Upper lobe of left lung (tissue), 6 donors: Measurements from ENCODE around the gene LSM3. TPM values are rescaled to one million over a fixed set of nuclear protein-coding genes. Genes with fewer than 3 reads are reported as not detected.
"Not testable (repeated sequence)": the region's sequence is repeated elsewhere in the genome, so short reads cannot be mapped to it uniquely, and the experiment has no call there.

ENCODE experiments used
- ATAC-seq, 2 donors: fragments of 200-7000 bp; cut with Tn5 transposase; one replicate each; pipeline ENCODE4 v1.9.1; 2022; ENCODE audit warnings: mild to moderate bottlenecking in 2 of 2, moderate library complexity in 2 of 2; ENCODE audit not compliant: low FRiP score in 2 of 2
- DNase-seq, 2 donors: peaks; one replicate each; pipeline ENCODE4 v3.0.0-alpha.2; 2019 to 2020
- H3K27ac ChIP-seq, 4 donors: fragments of 200-600 bp; sonication (generic); one replicate each; pipeline ENCODE4 v1.5.1; 2016 to 2019
- H3K27me3 ChIP-seq, 4 donors: fragments of 200-600 bp; sonication (generic); one replicate each; pipeline ENCODE4 v1.5.1; 2017 to 2019
- H3K36me3 ChIP-seq, 4 donors: fragments of 200-600 bp; sonication (generic); one replicate each; pipeline ENCODE4 v1.5.1; 2016 to 2019
- H3K4me1 ChIP-seq, 4 donors: fragments of 200-600 bp; sonication (generic); one replicate each; pipeline ENCODE4 v1.5.1; 2018 to 2019
- H3K4me3 ChIP-seq, 4 donors: fragments of 200-600 bp; sonication (generic); one replicate each; pipeline ENCODE4 v1.5.1; 2017 to 2019; ENCODE audit warnings: mild to moderate bottlenecking in 2 of 4, moderate library complexity in 1 of 4
- H3K9me3 ChIP-seq, 4 donors: fragments of 200-600 bp; sonication (generic); one replicate each; pipeline ENCODE4 v1.5.1; 2018 to 2019
- CTCF ChIP-seq, 6 experiments: fragments of 450-650 bp in 4 of 6; fragments of 200-600 bp in 2 of 6; sonication (generic) in 2 of 6; IDR thresholded peaks; one replicate each; pipeline ENCODE4 v1.5.1; 2016 to 2019; ENCODE audit warnings: antibody characterized with exemption in 6 of 6
- EP300 ChIP-seq, 4 donors: sonication (generic); formaldehyde crosslinking; IDR thresholded peaks; one replicate each; pipeline ENCODE4 v1.5.1; 2017; ENCODE audit warnings: antibody characterized with exemption in 4 of 4, control low read depth in 2 of 4
- POLR2A ChIP-seq, 4 donors: fragments of 450-650 bp; IDR thresholded peaks; one replicate each; pipeline ENCODE4 v1.5.1; 2016 to 2017; ENCODE audit warnings: antibody characterized with exemption in 4 of 4, mild to moderate bottlenecking in 2 of 4
- POLR2AphosphoS5 ChIP-seq, 2 donors: sonication (generic); formaldehyde crosslinking; IDR thresholded peaks; one replicate each; pipeline ENCODE4 v1.5.1; 2017; ENCODE audit warnings: antibody characterized with exemption in 2 of 2
- WGBS, 2 donors: methylation state at CpG; one replicate each; pipeline ENCODE4 v1.1.5; 2017 to 2018; 5-methylcytosine and 5-hydroxymethylcytosine counted together
- total RNA-seq, 6 donors: library from RNA; depleted of rRNA in 4 of 6; stranded (reverse); fragments of >200 nt in 4 of 6; gene quantifications; one replicate each; pipeline versions ENCODE4 v1.1.0 to v1.2.1, GENCODE V29; 2016 to 2021
- donor health status: DM: no; HTN: no; CAD: no; lungs with moderate emphysema.
- donor health status: DM: no; HTN: yes; CAD: no; lungs with severe emphysema.

LSM3 gene
- total RNA-seq, 6 donors from 2014 or later: 2.1 to 10.3 (median 8.6) TPM

- ATAC-seq (no peak), DNase-seq (no peak)
- no peaks in the 10 kb centered on the region for H3K27me3 ChIP-seq
- 49 to 100% methylated on average over 1 of the region's 1 CpG for WGBS, 2 donors
- no peaks in the 10 kb centered on the region for H3K36me3 ChIP-seq
- TF ChIP-seq CTCF (IDR thresholded peaks at IDR 0.05): no peak
- no peak for TF ChIP-seq POLR2AphosphoS5 (IDR thresholded peaks at IDR 0.05)
- no peak for TF ChIP-seq POLR2A (IDR thresholded peaks at IDR 0.05)
- TF ChIP-seq EP300 (IDR thresholded peaks at IDR 0.05): no peak
- peaks cover 5 to 26% (median 16%) of the 10 kb centered on the region in 4 donors for H3K4me1 ChIP-seq
- no peaks in the 10 kb centered on the region for H3K9me3 ChIP-seq
- H3K4me3 ChIP-seq: no peak overlapping the region
- no peak overlapping the region for H3K27ac ChIP-seq
These were observed 49.2 kb downstream of the LSM3 start for GRCh38 chr3:14227856-14228255.

GRCh38 chr3:14228681-14229470 is 50.3 kb downstream of the LSM3 start:
- H3K27me3 ChIP-seq: no peaks in the 10 kb centered on the region
- H3K27ac ChIP-seq: peak overlapping the region in 2 of 4 donors; percentile 37 to 44
- WGBS, 2 donors: 69 to 75% methylated on average over 8 of the region's 8 CpGs
- no peak overlapping the region for H3K4me3 ChIP-seq
- TF ChIP-seq EP300 (IDR thresholded peaks at IDR 0.05) (no peak), POLR2A (IDR thresholded peaks at IDR 0.05) (no peak), CTCF (IDR thresholded peaks at IDR 0.05) (no peak)
- peak in 1 of 2 donors; percentile 50 for DNase-seq
- peaks cover 0 to 4% (median 0%) of the 10 kb centered on the region in 4 donors for H3K9me3 ChIP-seq
- H3K4me1 ChIP-seq: peaks cover 5 to 27% (median 17%) of the 10 kb centered on the region in 4 donors
- H3K36me3 ChIP-seq: no peaks in the 10 kb centered on the region
- ATAC-seq: no peak

- not testable (repeated sequence) for ATAC-seq, H3K9me3 ChIP-seq, DNase-seq, H3K36me3 ChIP-seq, H3K27me3 ChIP-seq, H3K4me3 ChIP-seq
- 66 to 73% methylated on average over 6 of the region's 6 CpGs for WGBS, 2 donors
- peak overlapping the region in 2 of 4 donors; percentile 37 to 44 for H3K27ac ChIP-seq
- H3K4me1 ChIP-seq: peaks cover 8 to 35% (median 18%) of the 10 kb centered on the region in 4 donors
These were observed 51.1 kb downstream of the LSM3 start for GRCh38 chr3:14229695-14230094.

GRCh38 chr3:14230729-14231128 is 52.1 kb downstream of the LSM3 start:
- WGBS, 2 donors: 83 to 89% methylated on average over 5 of the region's 5 CpGs

More at GRCh38 chr3:14230729-14231128, 52.1 kb downstream of the LSM3 start:
- ATAC-seq (no peak), DNase-seq (no peak)
- Histone ChIP-seq H3K4me3 (no peak overlapping the region), H3K27ac (no peak overlapping the region), H3K9me3 (peaks cover 0 to 4% (median 0%) of the 10 kb centered on the region in 4 donors), H3K4me1 (peaks cover 6 to 35% (median 20%) of the 10 kb centered on the region in 4 donors), H3K27me3 (no peaks in the 10 kb centered on the region), H3K36me3 (no peaks in the 10 kb centered on the region)
- TF ChIP-seq CTCF (IDR thresholded peaks at IDR 0.05) (no peak), POLR2A (IDR thresholded peaks at IDR 0.05) (no peak), POLR2AphosphoS5 (IDR thresholded peaks at IDR 0.05) (no peak), EP300 (IDR thresholded peaks at IDR 0.05) (no peak)
